GM18508 (cell line): Measurements from ENCODE around the gene TMEM86A.
A peak's percentile ranks its signal among the peaks of the same experiment; 100 is the strongest.

Experiments used
- ATAC-seq: cut with Tn5 transposase; IDR thresholded peaks from one replicate; pipeline ENCODE4 v1.9.1; 2021; ENCODE audit warnings: moderate number of reproducible peaks; ENCODE audit not compliant: insufficient read depth, unreplicated experiment

The TMEM86A gene

GRCh38 chr11:18721561-18722292 is 23.1 kb downstream of the TMEM86A start:
- ATAC-seq: peak; percentile 52

GRCh38 chr11:18722293-18722637 is 23.7 kb downstream of the TMEM86A start:
- ATAC-seq: no peak

DNA sequence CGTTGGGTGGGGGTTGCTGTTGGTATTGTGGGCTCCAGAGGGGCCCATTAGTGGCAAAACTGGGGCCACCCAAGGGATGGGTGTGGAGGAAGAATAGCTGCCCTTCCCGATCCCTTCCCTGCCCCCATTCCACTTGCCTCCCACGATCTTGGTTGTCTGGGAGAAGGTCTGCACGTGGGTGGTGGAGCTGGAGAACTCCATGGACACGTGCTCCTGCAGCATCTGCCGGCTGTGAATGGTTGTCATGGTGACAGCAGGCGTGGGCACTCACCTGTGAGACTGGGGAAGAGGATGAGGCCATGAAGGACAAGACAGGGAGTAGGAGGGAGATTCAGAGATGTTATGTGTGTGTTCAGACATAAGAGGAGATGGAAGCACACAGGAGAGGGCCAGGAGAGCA is 25.4 kb downstream of the TMEM86A start:
- no peak for ATAC-seq

- ATAC-seq: no peak
These were observed 27.5 kb downstream of the TMEM86A start, which contains the start of gene IGSF22 for GRCh38 chr11:18726040-18726439. Gene IGSF22, minus strand, starts transcription at chr11:18726188. Its CDS starts 1,952 bp downstream, at chr11:18724236.

DNA sequence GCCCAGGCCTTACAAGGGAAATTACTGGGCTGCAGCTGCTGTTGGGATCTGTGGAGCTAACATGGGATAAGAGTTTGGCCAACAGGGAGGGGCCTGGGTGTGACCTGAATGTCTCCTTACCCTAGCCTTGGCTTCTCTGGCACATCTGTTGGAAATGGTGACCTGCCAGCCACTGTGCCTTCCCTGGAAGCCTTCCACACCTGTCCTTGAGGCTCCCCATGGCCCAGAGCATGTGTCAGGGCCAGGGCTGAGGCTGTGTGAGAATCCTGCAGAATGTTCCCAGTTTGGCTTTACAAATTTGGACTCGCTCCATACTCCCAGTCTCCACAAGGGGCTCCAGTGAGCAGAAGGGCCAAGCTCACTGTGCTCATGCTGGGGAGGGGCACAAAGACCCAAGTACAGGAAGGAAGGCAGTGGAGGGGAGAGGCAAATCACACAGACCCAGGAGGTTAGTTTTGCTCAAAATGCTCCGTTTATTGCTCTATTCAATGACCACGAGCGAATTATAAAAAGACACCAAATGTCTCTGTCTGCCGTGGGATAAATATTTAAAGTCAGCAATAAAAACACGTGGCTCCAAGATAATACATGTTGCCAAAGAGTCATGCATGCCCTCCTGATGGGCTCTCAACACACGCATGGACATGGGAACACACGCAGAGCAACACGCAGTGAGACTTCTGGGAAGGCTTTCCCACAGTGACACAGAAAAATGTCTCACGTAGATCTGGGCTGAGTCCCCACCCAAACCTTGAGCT is 29.1 kb downstream of the TMEM86A start:
- ATAC-seq: no peak

DNA sequence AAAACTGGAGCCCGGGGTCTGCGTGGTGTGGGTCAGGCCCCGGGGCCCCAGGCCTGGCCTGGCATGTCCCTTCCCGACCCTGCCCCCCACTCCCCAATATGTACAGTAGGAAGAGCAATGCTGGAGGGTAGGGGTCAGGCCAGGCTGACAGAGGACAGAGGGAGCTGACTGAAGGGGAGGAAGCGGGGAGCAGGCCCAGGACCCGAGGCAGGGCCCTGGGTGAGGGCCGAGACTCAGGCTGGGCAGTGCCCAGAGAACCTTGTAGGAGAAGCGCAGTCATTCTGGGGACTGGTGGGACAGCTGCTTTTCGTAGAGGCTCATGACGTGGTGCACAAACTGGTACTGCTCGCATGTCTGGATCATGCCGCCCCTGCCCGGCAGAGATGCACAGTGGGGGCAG is 30.1 kb downstream of the TMEM86A start:
- ATAC-seq: no peak

GRCh38 chr11:18729426-18729825 is 30.8 kb downstream of the TMEM86A start:
- ATAC-seq: no peak

DNA sequence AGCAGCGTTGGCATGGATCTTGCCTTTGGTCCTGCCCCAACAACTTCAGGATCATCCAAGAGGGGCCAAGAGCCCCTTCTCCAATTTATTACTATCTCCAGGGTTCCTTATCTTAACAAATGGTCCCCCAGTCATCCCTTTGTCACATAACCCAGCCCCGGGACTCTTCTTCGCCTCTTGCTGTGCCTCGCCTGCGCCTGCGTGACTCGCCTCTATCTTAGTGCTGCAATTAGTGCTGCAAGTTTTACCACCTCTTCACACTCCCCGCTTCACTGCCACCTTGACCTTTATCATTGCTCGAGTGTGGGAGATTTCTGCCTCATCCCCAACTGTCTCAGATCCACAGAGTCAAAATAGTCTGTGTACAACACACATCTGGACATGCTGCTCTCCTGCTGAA is 31.4 kb downstream of the TMEM86A start:
- ATAC-seq: no peak

- no peak for ATAC-seq
These were observed 32.9 kb downstream of the TMEM86A start for GRCh38 chr11:18731441-18731840.

DNA sequence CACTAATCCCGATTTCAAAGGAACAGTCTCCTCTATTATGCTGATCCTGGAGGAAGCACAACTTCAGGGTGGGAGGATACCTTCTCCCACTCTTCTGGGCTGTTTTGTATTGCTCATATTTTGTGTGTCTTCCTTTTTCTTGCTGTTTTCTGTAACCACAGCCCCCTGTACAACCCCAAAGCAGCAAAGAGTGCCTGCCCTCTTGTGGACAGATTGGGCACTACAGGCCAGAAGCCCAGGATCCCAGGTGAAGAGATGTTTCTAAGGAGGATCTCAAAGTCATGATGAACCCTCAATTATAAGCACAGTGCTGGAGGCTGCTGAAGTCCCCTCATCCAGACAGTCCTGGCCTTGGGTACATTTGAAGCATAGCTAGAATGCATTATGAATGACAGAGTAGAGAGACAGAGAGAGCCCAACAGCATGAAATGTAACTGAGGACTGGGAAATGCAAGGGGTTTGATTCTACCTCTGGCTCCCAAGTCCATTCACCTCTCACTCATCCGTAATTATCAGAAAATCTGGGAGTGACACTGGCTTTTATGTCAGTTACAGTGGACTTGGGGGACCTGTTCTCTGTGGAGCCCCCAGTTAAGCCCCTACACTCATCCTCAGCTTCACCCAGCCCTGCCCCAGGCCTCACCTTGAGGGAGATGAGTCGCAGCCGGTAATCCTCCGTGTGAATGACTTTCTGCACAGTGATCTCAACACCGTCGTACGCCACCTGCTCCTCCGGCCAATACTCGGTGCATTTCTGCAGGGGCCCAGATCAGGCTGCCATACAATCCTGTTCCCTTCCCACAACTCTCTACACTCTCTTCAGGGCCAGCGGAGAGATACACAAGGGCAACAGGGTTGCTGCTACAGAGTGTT is 33.6 kb downstream of the TMEM86A start:
- peak; percentile 45 for ATAC-seq

DNA sequence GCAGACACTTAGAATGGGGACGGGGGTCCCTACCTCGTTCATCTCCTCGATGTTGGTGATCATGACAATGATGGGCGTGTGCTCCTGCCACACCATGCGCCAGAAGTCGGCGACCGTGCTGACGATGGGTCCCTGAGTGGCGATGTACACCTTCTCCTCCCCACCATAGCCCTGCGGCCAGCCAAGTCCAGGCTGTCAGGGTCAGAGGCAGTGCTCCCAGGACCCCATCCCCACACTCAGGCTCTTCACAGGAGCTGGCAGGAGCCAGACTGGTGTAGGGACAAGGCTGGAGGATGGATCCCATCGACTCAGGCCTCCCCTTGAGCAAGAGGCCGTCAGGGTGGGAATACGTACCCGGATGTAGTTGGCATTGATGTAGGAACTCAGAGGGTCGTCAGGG is 34.6 kb downstream of the TMEM86A start:
- ATAC-seq: no peak

DNA sequence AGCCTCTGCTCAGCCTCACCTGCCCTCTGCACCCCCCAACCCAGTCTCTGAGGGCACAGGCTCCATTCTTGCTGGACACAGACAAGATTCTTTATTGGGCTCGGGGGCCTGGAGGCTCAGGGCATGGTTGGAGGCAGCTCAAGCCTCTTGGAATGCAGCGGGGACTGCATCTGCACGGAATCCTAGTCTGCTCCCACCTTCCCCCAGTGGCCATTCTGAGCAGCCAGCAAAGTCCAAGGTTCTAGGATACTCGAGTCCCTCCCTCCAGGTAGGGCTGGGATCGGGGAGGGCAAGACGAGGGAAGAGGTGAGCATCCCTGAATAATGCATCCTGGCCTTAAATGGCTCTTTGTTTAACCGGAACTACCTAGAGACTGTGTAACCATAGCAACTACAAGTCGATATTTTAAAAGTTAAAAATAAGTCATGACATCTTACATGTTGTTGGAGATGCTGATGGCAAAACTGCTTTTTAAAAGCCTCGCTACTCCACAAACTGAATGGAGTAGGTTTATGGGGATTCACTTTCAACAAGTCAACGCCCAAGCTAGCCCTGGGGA is 38.1 kb downstream of the TMEM86A start:
- no peak for ATAC-seq

DNA sequence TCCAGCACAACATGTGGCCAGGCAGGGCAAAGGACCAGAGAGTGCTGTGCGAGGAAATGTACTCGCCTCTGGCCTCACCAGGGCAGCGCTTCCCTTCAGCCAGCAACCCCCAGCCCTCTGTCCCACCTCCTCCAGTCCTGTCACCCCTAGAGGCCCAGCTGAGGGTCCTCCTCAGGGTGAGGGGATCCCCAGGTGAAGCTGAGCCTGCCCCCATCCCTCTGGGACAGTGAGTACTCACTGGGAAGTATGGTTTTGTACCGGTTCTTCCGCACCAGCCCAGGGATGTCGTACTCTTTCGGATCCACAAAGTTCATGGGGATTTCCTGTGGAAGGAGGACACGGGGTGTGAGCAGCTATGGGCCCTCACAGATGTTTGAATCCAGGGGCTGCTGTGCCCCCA is 39.1 kb downstream of the TMEM86A start:
- no peak for ATAC-seq

GRCh38 chr11:18739685-18740084 is 41.1 kb downstream of the TMEM86A start:
- no peak for ATAC-seq

GRCh38 chr11:18741783-18742182 is 43.2 kb downstream of the TMEM86A start:
- ATAC-seq: no peak

DNA sequence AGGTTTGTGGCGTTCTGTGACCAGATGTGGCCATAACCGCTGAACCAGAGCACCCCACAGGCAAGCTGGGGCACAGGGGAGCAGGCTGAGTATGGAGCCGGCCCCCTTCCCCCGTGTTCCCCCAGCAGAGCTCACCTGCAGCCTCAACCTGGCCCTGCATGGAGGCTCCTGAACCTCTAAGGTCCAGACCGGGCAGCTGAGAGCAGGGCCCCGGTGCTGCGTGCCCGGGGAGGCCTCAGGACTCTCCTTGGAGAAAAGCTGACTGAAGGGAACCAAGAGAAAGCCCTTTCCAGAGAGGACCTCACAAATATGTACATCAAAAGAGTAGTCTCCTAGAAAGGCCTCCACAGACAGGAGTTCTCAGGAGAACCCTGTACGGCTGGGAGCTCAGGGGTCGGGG is 44.8 kb downstream of the TMEM86A start:
- no peak for ATAC-seq

DNA sequence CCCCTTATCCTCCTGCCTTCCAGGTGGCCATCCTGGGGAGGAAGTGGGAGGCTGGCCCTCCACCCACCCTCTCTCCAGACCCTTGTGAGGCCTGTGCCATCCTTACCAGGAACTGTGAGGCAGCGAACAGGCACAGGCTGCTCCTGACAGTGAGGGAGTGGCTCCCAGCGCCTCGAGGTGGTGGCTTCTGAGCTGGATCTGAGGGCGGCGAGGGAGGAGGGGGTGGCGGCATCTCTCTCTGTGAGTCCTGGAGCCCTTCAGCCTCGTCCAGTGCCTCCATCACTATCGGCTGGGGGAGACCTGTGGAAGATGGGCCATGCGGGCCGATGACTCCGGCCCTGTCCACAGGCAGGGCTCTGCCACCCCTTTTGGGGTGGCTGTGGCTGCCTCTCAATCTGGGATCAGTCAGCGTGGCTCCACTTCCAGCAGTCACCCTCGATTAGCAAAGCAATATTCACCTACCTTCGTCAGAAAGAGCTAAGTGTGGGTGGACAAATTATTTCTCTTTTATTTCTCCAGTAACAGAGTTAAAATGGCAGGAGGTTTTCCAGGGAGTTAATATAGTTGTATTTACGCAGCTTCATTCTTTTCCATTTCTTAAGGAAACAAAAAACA is 45.4 kb downstream of the TMEM86A start:
- no peak for ATAC-seq

GRCh38 chr11:18745251-18745650 is 46.7 kb downstream of the TMEM86A start:
- no peak for ATAC-seq

- ATAC-seq: no peak
These were observed 50.3 kb downstream of the TMEM86A start for GRCh38 chr11:18748766-18749365.
